ENCODE data around the gene SLC2A5.
"Not testable (repeated sequence)": the region's sequence is repeated elsewhere in the genome, so short reads cannot be mapped to it uniquely, and the experiment has no call there.

The SLC2A5 gene

GRCh38 chr1:9099555-9099954 lies 30.1 kb upstream of the SLC2A5 start:
- no peak for DNase-seq (ENCODE audit: low spot score)

DNA sequence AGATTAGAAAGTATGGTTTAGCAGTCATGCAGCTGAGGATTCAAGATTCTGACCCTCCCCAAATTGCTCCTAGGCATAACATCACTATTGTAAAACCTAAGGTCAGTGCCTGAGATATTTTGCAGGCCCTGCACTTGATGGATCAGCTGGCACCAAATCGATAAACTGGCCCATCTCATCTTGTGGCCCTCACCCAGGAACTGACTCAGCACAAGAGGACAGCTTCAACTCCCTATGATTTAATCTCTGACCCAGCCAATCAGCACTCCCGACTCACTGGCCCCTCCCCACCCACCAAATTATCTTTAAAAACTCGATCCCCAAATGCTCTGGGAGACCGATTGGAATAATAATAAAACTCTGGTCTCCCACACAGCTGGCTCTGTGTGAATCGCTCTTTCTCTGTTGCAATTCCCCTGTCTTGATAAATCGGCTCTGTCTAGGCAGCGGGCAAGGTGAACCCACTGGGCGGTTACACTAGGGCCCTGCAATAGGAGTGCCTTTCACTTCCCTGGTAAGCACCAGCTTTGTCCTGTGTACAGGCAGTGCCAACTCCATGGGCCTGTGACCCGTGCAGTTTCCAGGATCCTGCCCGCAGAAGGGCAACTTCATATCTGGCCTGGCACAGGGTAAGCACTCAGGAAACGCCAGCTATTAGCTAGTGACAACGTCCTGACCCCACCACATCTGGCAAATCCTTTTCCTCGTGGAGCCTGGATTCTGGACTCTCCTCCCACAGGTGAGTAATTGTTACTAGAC lies 28.7 kb upstream of the SLC2A5 start:
- TF ChIP-seq CTCF (IDR thresholded peaks at IDR 0.05; ENCODE audit: extremely low read depth, missing control alignments): no peak

More at GRCh38 chr1:9099555-9099954, 30.1 kb upstream of the SLC2A5 start:
- no peak for TF ChIP-seq CTCF (IDR thresholded peaks at IDR 0.05; ENCODE audit: extremely low read depth, missing control alignments)

DNA sequence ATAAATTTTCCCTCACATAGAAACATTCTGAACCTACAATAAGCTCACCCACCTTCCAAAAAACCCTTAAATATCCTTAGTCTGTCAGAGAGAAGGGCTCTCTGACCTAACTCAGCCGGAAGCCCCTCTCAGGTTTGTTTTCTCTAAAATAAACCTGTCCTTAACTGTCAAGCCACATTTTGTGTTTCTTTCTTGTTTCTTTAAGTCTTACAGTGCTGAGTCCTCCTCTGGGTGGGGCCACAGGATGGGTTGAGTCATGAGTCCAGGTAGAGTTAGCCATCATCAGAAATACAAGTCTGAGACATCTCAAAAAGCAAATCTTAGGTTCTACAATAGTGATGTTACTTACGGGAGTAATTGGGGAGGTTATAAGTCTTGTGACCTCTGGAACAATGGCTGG lies 26.4 kb upstream of the SLC2A5 start:
- no peak for TF ChIP-seq CTCF (IDR thresholded peaks at IDR 0.05; ENCODE audit: extremely low read depth, missing control alignments)
- DNase-seq (ENCODE audit: low spot score): no peak

More for the DNA sequence above, 28.7 kb upstream of the SLC2A5 start:
- no peak for DNase-seq (ENCODE audit: low spot score)

- not testable (repeated sequence) for DNase-seq (ENCODE audit: low spot score)
These were observed 24.7 kb upstream of the SLC2A5 start for GRCh38 chr1:9093996-9094595.

DNA sequence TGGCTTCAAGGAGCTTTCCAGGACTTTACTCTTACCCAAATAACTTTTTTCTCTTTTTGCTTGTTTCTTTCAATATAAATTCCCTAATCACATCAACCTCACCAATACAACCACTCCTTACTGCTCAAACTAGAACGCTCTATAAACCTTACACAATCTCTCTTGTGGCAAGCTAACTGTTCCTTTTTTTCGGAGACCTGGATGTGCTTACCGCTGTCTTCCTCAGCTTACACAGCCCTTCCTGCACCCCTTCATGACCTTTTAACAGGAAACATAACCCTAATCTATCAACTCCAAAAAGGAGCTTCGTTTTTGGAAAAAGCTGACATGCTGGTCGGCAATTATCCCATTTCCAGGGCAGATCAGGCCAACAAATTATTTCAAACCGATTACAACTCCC lies 24.1 kb upstream of the SLC2A5 start:
- DNase-seq (ENCODE audit: low spot score): no peak
- no peak for TF ChIP-seq CTCF (IDR thresholded peaks at IDR 0.05; ENCODE audit: extremely low read depth, missing control alignments)

- no peak for DNase-seq (ENCODE audit: low spot score)
- TF ChIP-seq CTCF (IDR thresholded peaks at IDR 0.05; ENCODE audit: extremely low read depth, missing control alignments): no peak
These were observed 23.7 kb upstream of the SLC2A5 start for GRCh38 chr1:9093091-9093490.

GRCh38 chr1:9088807-9089206 lies 19.4 kb upstream of the SLC2A5 start:
- no peak for TF ChIP-seq CTCF (IDR thresholded peaks at IDR 0.05; ENCODE audit: extremely low read depth, missing control alignments)
- no peak for DNase-seq (ENCODE audit: low spot score)

Measured in GM20000 (cell line).